GM18502 (cell line): ENCODE data around the gene CHCHD5.

Experiments used
- ATAC-seq: cut with Tn5 transposase; IDR thresholded peaks from one replicate; pipeline ENCODE4 v1.9.1; 2021; ENCODE audit warnings: mild to moderate bottlenecking; ENCODE audit not compliant: unreplicated experiment, poor library complexity

Gene CHCHD5

DNA sequence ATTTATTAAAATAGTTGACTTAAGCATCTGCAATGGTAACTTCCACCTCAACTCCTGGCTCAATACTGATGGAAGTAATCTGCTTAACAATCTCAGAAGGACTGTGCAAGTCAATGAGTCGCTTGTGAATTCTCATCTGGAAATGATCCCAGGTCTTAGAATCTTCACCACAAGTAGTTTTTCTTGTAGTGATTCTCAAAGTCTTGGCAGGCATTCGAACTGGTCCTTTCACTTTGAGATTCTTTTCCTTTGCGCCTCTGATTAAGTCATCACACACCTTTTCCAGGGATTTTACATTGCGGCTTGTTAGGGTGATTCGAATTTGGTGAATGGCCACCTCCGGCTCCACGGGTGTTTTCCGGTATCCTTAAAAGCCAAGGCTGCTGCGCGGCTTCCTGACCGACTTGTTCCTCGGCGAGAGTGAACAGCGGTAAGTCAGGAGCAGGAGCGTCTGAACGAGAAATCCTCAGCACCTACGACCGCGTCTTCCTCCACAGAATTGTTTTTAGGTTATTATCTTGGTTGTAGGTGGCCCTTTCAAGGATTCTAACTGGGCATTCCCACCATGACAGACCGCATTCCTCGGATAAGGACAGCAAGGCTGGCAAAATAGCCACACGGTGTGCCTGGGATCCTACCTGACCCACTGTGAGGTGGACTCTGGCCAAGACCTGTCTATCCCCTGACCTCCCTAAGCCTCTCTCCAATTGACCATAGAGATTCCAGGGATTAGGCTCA, 37.5 kb downstream of the CHCHD5 start:
- no peak for ATAC-seq

DNA sequence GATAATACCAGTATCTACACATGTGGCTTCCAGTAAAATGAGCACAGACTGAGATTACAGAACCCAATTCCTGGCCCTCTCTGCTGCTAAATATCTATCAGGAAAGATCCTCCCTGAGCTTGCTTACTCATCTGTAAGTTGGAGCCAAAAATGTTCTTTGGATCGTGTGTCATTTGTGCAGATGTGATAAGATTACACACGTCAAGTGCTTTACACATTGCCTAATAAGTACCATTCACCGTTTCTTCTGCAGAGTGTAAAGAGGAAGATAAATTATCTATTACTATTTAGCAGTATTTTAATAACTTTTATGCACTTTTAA, 38.1 kb downstream of the CHCHD5 start:
- ATAC-seq = no peak

DNA sequence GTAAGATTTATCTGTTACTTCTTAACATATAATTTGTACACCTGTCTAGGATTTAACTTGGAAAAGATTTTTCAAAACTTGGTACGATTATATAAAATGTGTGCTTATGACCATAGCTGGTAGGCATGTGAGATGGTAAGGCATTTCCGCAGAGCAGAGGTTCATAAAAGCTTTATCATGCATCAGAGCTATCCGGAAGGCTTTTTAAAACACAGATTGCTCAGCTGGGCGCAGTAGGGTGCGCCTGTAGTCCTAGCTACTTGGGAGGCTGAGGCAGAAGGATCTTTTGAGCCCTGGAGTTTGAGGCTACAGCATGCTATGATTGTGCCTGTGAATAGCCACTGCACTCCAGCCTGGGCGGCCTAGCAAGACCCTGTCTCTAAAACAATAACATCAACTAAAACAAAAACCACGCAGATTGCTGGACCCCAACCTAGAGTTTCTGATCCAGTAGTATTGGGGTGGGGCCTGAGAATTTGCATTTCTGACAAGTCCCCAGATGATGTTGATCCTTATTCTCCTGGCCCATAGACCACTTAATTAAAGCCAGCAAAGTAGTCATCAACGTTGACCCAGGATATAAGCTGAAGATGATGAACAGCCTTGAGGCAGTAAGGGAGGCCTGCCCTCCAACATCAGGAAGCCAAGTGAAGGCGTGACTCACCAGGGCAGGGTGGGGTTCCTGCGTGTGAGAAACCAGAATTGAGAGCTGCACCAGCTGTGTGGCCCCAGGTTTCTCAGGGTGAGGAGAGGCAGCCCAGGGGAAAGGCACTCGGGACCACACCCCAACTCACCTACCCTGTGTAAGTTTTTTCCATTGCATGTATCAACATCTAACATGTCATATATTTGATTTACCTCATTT, 39.7 kb downstream of the CHCHD5 start:
- peak; percentile 88 for ATAC-seq

DNA sequence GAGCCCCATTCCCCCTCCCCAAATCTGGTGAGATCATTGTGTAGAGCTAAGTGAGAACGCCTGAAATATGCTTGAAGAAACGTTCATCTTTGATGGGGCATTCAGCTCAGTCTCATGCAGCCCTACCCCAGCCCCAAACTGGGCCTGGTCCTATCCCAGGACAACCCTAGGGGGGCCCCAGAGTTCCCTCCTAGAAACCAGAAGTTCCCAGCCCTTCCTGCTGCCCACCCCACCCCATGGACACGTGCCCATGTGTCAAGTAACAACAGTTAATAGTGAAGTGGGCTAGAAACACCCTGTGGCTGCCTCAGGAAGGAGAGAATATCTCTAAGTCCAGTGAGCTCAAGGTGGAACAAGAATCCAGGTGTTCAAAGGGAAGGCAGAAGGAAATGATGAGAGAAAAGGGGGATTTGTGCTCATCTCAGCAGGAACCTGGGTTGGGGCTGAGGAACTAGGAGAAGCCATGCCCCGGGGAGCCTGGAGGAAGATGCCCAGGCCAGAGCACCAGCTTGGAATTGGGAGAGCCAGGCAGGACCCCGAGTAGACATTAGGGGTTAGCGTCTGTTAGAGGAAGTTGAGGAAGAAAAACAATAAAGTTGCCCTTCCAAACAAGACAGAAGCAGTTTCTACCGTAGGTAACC, 41.2 kb downstream of the CHCHD5 start:
- ATAC-seq = no peak

DNA sequence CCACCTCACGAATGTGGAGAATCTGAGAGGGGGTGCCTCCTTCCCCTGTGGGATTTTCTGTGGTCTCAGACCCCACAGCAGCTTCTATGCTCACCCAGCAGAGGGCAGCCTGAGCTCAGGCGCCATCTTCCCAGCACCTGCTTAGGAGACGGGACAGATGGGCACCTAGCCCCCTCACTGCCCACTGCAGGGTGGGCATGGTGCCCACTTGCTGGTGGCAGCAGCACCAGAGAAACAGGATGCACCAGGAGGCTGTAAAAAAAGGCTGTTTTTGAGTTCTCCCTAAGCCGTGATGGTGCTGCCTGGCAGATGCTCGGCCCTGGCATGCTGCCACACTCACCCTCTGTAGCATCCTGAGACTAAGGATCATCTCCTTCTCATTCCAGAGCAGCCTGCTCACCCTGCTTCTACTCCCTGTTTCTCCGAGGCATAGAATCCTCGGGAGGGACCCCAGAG, 42.2 kb downstream of the CHCHD5 start:
- peak; percentile 60 for ATAC-seq

DNA sequence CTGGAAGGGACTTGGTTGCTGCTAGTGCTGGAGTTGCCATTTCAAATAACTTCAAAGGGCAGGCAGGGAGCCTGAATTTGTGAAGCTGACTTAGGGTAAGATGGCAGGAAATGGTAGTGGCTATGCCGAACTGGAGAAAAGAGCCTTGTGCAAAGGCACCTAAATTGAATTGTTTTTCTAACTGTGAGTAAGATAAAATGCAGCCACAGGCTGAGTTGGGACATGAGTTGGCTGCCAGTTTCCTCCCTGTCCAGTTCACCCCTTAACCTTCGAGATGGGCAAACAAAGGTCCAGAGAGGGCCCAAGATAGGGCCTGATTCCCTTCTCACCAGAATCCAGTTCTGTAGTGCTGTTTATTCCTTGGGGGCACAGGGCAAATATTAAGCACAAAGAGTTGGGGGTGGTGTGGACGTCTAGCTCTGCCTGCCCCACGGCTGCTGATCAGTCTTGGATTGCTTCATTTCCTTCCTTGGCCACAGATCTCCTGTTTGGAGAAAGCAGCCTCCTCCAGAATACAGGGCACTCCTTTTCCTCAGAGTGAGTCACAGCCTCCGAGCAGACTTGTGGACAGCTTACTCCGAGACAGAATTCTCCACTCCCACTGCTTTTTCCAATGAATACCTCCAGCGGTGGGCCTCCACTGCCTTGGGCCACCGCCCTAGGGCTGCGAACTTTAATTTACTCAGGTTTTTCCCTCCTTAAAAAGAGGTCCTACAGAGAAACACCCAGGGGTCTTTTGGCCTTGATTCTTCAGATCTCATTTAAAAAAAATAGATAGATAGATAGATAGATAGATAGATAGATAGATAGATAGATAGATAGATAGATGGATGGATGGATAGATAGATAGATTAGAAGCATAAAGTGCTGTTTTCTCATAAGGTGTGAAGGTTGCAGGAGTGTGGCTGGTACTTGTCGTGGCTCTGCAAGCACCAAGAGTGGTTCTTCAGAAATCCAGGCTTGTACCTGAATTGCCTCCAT, 42.9 kb downstream of the CHCHD5 start:
- no peak for ATAC-seq

DNA sequence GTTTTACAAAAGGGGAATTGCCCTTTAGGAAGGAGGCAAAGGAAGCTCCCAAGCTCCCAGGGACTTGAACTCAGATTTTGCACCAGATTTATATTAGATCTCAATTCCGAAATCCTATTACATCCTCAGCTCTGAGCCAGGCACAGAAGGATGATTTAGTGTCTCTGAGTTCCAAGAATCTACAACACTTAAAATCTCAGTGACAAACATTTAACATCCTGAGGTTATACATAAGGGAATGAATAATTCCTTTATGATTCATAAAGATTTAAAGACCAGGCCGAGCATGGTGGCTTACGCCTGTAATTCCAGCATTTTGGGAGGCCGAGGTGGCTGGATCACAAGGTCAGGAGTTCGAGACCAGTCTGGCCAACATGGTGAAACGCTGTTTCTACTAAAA, 44.8 kb downstream of the CHCHD5 start:
- no peak for ATAC-seq

DNA sequence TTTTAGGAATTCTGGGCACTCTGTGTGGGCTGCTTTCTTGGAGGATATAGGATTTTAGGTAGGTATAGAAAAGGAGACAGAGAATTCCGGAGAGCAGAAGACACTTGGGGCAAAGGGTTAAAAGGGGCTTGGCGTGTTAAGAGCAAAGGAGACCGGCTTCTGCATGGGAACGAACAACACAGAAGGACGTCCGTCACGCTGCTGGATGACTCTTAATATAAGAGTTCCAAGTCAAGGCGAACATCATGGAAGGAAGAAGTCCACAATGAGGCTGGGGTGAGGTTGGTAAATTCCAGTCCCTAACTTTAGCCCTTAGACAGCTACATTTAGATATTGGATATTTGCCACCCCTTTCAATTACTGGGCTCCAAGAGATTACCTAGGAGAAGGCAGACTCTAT, 45.4 kb downstream of the CHCHD5 start:
- ATAC-seq = no peak

DNA sequence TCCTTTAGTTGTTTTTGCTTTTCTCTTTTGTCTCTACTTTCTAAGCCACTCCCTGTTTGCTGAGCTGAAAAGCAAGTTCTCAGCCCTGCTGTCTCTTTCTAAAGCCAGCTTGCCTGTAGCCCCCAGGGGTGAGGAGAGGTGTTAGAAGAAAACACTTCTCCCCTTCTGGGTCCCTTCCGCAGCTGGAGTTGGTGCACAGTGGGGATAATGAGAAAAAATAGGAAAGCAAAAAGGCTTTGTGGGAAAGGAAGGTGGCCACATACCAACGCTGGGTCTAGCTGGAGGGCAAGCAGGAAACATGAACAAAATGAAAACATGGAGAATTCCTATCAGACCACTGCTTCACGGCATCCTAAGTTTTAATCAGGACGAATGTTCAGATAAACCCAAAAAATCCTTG, 45.9 kb downstream of the CHCHD5 start:
- ATAC-seq = no peak

DNA sequence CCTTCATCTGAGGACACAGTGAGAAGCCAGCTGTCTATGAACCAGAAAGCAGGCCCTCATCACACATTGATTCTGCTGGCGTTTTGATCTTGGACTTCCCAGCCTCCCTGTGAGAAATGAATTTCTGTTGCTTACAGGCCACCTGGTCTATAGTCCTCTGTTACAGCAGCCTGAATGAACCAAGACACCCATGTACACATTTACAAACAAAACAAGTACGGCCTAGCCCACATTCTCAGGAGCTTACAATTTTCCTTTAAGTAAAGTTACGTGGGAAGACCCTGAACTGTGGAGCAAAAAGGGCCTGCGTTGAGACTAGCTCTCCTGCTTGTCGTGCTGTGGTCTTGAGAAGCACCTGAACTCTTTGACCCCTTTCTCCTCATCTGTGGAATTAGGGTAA, 49.3 kb downstream of the CHCHD5 start:
- ATAC-seq = no peak

DNA sequence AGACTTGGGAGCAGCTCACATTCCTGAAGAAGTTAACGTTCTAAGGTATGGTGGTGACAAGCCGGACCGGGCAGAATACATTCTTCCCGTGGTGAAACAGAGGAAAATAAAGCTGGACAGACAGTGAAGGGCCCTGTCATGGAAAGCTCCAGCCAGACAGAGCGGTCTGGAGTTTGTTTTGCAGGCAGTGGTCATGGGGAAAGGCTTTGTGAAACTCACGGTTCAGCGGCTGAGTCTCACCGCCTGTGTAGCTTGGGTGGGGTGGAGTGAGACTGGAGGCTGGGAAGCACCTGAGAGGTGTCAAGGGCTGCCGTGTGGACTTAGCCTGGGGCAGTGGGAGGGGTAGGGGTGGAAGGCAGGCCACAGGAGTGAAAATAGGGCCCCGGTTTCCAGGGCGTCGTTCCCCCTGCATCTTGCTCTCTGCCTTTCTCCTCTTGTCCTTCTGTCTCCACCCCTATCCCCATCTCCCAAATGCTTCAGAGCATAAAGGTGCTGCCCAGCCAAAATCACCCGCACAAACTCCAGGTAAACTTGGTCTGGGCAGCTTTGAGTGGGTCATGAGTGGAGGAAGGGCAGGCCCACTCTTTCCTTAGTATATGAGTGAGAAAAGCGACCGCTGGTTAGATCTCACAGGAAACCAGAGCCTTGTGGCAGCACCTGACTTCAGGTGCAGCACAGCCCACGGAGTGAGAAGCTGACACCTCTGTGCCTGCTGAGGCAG, 49.9 kb downstream of the CHCHD5 start:
- no peak for ATAC-seq

DNA sequence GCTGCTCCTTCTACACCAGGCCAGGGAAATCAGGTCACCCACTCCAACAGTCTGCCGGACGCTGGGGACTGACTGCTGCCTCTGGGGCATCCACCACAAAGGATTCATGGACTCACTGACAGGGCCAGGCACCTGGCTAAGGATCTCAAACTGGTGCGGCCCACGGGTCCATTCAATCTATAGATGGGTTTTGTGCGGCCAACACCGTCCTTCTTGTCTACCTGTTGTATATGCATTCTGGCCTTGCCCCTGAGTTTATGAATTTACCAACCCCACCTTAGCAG, 50.4 kb downstream of the CHCHD5 start:
- ATAC-seq = no peak

DNA sequence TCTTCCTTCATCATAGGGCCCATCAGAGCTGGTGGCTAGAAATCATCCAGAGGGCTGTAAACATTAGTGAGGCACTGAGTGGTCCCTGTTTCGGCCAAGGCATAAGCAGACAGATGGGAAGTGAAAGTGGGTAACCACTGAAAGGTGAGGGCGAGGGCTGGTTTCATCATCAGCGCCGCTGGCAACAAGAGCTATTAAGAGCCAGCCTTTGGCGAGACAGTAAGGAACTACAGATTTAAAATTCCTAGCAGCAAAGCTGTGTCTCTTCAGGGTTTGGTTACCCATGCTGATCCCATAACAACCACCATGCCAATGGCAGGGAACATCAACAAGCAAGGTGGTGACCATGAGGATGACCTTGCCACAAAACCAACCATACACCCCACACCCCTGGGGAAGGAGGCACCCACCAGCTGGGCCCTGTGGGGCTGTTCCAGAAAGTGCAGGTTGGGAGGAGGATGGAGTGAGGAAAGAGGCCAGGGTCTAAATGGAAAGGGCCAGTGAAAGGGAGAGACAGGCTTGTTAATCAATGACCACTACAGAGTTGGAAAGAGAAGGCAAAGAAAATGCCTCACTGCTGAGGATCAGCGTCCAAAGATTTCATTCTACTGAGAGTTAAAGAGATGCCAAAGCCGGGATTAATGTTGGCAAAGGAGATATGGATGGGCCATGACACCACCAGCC, 52.3 kb downstream of the CHCHD5 start:
- peak; percentile 91 for ATAC-seq

DNA sequence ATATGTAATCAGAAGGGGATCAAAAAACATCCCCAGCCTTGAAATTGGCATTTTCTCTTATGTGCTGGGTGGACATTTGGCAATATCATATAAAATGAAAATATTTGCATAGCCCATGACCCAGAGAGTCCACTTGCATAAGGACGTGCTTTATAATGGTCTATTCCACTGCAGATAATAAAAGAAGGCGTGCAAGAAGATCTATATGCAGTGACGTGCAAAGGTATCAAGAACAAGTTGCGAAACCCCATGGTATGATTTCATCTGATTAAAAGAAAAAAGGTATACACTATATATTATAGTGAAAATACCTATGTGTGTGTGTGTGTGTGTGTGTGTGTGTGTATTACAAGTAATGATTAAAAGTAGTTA, 52.9 kb downstream of the CHCHD5 start:
- ATAC-seq = no peak
